NCI-H2081 (cell line): ENCODE measurements around the gene RDH16.
"Not testable (repeated sequence)": the region's sequence is repeated elsewhere in the genome, so short reads cannot be mapped to it uniquely, and the experiment has no call there.

Experiments
- DNase-seq, 2 experiments: peaks; one replicate each; lab custom pipeline; 2025; lab: John Stamatoyannopoulos, UW

Gene RDH16

DNA sequence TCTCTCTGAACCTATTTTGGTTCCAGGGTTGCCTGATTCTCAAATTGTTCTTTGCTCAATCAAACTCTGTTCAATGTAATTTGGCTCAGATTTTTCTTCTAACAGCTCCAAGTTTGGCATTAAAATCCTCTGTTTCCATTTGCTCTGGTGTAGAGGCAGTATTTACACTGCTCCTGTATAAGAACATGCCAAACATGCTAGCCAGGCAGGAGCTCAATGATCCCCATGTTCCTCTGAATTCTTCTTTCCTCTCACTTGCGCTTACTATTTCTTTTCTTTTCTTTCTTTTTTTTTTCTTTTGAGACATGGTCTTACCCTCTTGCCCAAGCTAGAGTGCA lies 40.4 kb downstream of the RDH16 start:
- DNase-seq, result no peak

DNA sequence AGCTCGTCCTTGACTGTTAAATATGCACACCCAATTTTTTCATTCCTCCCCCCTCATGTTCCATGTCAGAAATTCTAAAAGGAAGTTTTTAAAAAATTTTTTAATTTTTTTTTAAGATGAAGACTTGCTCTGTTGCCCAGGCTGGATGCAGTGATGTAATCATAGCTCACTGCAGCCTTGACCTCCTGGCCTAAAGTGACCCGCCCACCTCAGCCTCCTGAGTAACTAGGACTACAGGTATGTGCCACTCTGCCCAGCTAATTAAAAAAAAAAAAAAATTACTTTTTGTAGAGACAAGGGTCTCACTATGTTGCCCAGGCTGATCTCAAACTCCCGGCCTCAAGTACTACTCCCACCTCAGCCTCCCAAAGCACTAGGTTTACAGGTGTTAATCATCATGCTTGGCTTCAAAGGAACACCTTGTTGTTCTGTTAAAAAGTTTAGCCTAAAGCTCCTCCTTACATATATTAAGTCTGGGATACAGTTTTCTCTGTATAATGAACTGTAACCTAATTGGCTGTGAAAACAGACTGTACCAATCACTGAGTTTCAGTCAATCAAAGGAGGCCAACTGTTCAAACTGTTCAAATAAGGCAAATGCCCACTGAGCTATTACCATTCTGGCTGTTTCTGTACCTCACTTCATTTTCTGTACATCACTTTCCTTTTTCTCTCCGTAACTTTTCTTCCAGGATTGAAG lies 41.0 kb downstream of the RDH16 start:
- DNase-seq, result no peak

GRCh38 chr12:56914724-56915123 lies 42.7 kb downstream of the RDH16 start:
- no peak for DNase-seq

GRCh38 chr12:56914256-56914655 lies 43.2 kb downstream of the RDH16 start:
- no peak for DNase-seq

- DNase-seq, result not testable (repeated sequence)
Measured at GRCh38 chr12:56909403-56909802, 48.0 kb downstream of the RDH16 start.

- DNase-seq, result no peak
Measured at GRCh38 chr12:56908136-56908535, 49.3 kb downstream of the RDH16 start.

- DNase-seq, result no peak
Measured at GRCh38 chr12:56905852-56906251, 51.6 kb downstream of the RDH16 start.

GRCh38 chr12:56903374-56903773 lies 54.0 kb downstream of the RDH16 start:
- no peak for DNase-seq
